Measurements from ENCODE around the gene TMEM196.

TMEM196 gene

GRCh38 chr7:19811386-19811785 lies 38.0 kb upstream of the TMEM196 start:
- H3K4me3 ChIP-seq (ENCODE audit: low read length): no peak overlapping the region
- no peak for TF ChIP-seq CTCF (IDR thresholded peaks at IDR 0.05; ENCODE audit: low read depth, low read length)
- TF ChIP-seq EZH2phosphoT487 (IDR thresholded peaks at IDR 0.05; ENCODE audit: low read depth): no peak
- no peaks in the 10 kb centered on the region for H3K36me3 ChIP-seq (replicated peaks; ENCODE audit: low read depth, low read length)
- H3K27me3 ChIP-seq (ENCODE audit: low read depth, low read length): no peaks in the 10 kb centered on the region
- no peak overlapping the region for H3K4me2 ChIP-seq (ENCODE audit: low read length)
- no peak overlapping the region for H2AFZ ChIP-seq (ENCODE audit: low read depth, low read length)
- no peak overlapping the region for H3K27ac ChIP-seq (ENCODE audit: low read length)
- no peak overlapping the region for H3K9ac ChIP-seq (ENCODE audit: low read length)
- H3K79me2 ChIP-seq (ENCODE audit: low read length): no peaks in the 10 kb centered on the region
- H3K4me1 ChIP-seq (ENCODE audit: low read length): no peaks in the 10 kb centered on the region
- no peaks in the 10 kb centered on the region for H4K20me1 ChIP-seq (ENCODE audit: insufficient read depth, low read length)
- H3K9me3 ChIP-seq (ENCODE audit: insufficient read depth, low read length): no peaks in the 10 kb centered on the region

GRCh38 chr7:19798986-19799385 lies 25.6 kb upstream of the TMEM196 start:
- H3K79me2 ChIP-seq (ENCODE audit: low read length): no peaks in the 10 kb centered on the region
- no peak for TF ChIP-seq CTCF (IDR thresholded peaks at IDR 0.05; ENCODE audit: low read depth, low read length)
- TF ChIP-seq EZH2phosphoT487 (IDR thresholded peaks at IDR 0.05; ENCODE audit: low read depth): no peak
- H3K9ac ChIP-seq (ENCODE audit: low read length): no peak overlapping the region
- H3K4me3 ChIP-seq (ENCODE audit: low read length): no peak overlapping the region
- H3K27me3 ChIP-seq (ENCODE audit: low read depth, low read length): no peaks in the 10 kb centered on the region
- no peak overlapping the region for H2AFZ ChIP-seq (ENCODE audit: low read depth, low read length)
- H4K20me1 ChIP-seq (ENCODE audit: insufficient read depth, low read length): no peaks in the 10 kb centered on the region
- H3K4me2 ChIP-seq (ENCODE audit: low read length): no peak overlapping the region
- no peaks in the 10 kb centered on the region for H3K4me1 ChIP-seq (ENCODE audit: low read length)
- H3K27ac ChIP-seq (ENCODE audit: low read length): no peak overlapping the region
- H3K9me3 ChIP-seq (ENCODE audit: insufficient read depth, low read length): no peaks in the 10 kb centered on the region
- no peaks in the 10 kb centered on the region for H3K36me3 ChIP-seq (replicated peaks; ENCODE audit: low read depth, low read length)

- Histone ChIP-seq H3K4me3 (ENCODE audit: low read length) (no peak overlapping the region), H2AFZ (ENCODE audit: low read depth, low read length) (no peak overlapping the region), H3K9ac (ENCODE audit: low read length) (no peak overlapping the region), H3K4me2 (ENCODE audit: low read length) (no peak overlapping the region), H3K27ac (ENCODE audit: low read length) (no peak overlapping the region), H3K4me1 (ENCODE audit: low read length) (no peaks in the 10 kb centered on the region), H3K27me3 (ENCODE audit: low read depth, low read length) (no peaks in the 10 kb centered on the region), H3K79me2 (ENCODE audit: low read length) (no peaks in the 10 kb centered on the region), H3K36me3 (replicated peaks; ENCODE audit: low read depth, low read length) (no peaks in the 10 kb centered on the region), H3K9me3 (ENCODE audit: insufficient read depth, low read length) (no peaks in the 10 kb centered on the region), H4K20me1 (ENCODE audit: insufficient read depth, low read length) (no peaks in the 10 kb centered on the region)
- TF ChIP-seq EZH2phosphoT487 (IDR thresholded peaks at IDR 0.05; ENCODE audit: low read depth) (no peak), CTCF (IDR thresholded peaks at IDR 0.05; ENCODE audit: low read depth, low read length) (no peak)
Measured at GRCh38 chr7:19783541-19783940, 10.1 kb upstream of the TMEM196 start.

- H3K9me3 ChIP-seq (ENCODE audit: insufficient read depth, low read length): no peaks in the 10 kb centered on the region
- H3K27me3 ChIP-seq (ENCODE audit: low read depth, low read length): no peaks in the 10 kb centered on the region
- H4K20me1 ChIP-seq (ENCODE audit: insufficient read depth, low read length): no peaks in the 10 kb centered on the region
- TF ChIP-seq CTCF (IDR thresholded peaks at IDR 0.05; ENCODE audit: low read depth, low read length) (no peak), EZH2phosphoT487 (IDR thresholded peaks at IDR 0.05; ENCODE audit: low read depth) (no peak)
- no peak overlapping the region for H3K9ac ChIP-seq (ENCODE audit: low read length)
- H3K79me2 ChIP-seq (ENCODE audit: low read length): no peaks in the 10 kb centered on the region
- no peaks in the 10 kb centered on the region for H3K4me1 ChIP-seq (ENCODE audit: low read length)
- no peak overlapping the region for H3K4me2 ChIP-seq (ENCODE audit: low read length)
- H2AFZ ChIP-seq (ENCODE audit: low read depth, low read length): no peak overlapping the region
- no peaks in the 10 kb centered on the region for H3K36me3 ChIP-seq (replicated peaks; ENCODE audit: low read depth, low read length)
- H3K4me3 ChIP-seq (ENCODE audit: low read length): no peak overlapping the region
- H3K27ac ChIP-seq (ENCODE audit: low read length): no peak overlapping the region
Measured at GRCh38 chr7:19776981-19777380, 3.6 kb upstream of the TMEM196 start.

Measured in OCI-LY3 (cell line).